Measurements from ENCODE around the gene NOS1AP.

DNA sequence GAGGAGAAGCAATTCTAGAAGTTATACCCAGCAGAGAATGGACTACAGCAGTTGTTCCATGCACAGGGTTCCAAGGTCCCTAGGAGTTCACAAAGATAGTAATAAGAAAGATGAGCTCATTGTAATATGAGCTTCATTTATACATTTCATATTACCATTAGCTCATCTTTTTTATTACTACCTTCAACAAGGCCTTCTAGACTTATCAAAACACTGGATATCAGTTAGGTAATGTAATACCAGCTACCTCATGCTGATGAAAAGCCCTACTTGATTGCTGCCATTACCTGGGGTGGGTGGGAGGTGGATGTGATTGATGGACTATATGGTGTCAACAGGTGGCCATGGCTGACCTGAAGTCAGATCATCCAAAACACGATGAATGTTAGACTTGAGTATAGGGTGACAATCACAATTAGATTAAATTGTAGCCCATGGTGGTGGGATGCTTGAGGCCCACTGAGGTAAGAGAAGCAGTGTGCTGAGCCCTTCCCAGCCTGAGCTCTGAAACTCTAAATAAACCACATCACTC, 273.0 kb downstream of the NOS1AP start:
- TF ChIP-seq YY1 (IDR thresholded peaks at IDR 0.05; ENCODE audit: insufficient read depth, insufficient read length) (no peak), SUZ12 (IDR thresholded peaks at IDR 0.05; ENCODE audit: extremely low read depth, insufficient read depth, insufficient read length) (no peak), ZNF274 (IDR thresholded peaks at IDR 0.05; ENCODE audit: low read depth, low read length) (no peak)
